ENCODE data around the gene RAB5A.

- TF ChIP-seq TAF1 (IDR thresholded peaks at IDR 0.05; ENCODE audit: borderline replicate concordance, low read depth, low read length) (no peak), REST (IDR thresholded peaks at IDR 0.05; ENCODE audit: low read depth, low read length) (no peak), TARDBP (IDR thresholded peaks at IDR 0.05; ENCODE audit: borderline replicate concordance) (no peak), CTCF (IDR thresholded peaks at IDR 0.05 in 2 of 3, conservative IDR thresholded peaks at IDR 0.05 in 1 of 3; ENCODE audit: control insufficient read depth in 2 of 3, extremely low read depth in 1 of 3, insufficient read depth in 1 of 3, low read depth in 3 of 3, low read length in 3 of 3) (no peak), IRF3 (IDR thresholded peaks at IDR 0.05) (no peak)
These were observed 47.6 kb upstream of the RAB5A start for GRCh38 chr3:19899264-19899663.
